HL-60 (cell line): ENCODE data around the gene LRMDA.

Experiments used
- DNase-seq, 2 experiments: peaks; one replicate each; pipeline ENCODE4 v3.0.0-alpha.2; 2010 to 2020; ENCODE audit warnings: low read depth in 1 of 2, low spot score in 1 of 2
- H3K27ac ChIP-seq: fragments of 250-450 bp; sonication (Bioruptor Pico); replicated peaks from 2 replicates; pipeline ENCODE4 v1.5.1; 2020; ENCODE audit warnings: mild to moderate bottlenecking, moderate library complexity
- H3K27me3 ChIP-seq: fragments of 250-450 bp; sonication (Bioruptor Pico); 2 replicates; pipeline ENCODE4 v1.5.1; 2021; ENCODE audit warnings: mild to moderate bottlenecking, moderate library complexity; ENCODE audit not compliant: insufficient read depth, poor library complexity, severe bottlenecking
- H3K4me3 ChIP-seq: replicated peaks from 2 replicates; pipeline ENCODE4 v1.5.1; 2011; ENCODE audit warnings: mild to moderate bottlenecking, control low read depth, low read length; ENCODE audit not compliant: insufficient read depth
- GABPA ChIP-seq: IDR thresholded peaks from 2 replicates; pipeline ENCODE4 v1.6.1; 2012; ENCODE audit warnings: low read depth
- POLR2AphosphoS5 ChIP-seq: IDR thresholded peaks from 2 replicates; pipeline ENCODE4 v1.6.1; 2012; ENCODE audit warnings: low read depth
- SPI1 ChIP-seq: IDR thresholded peaks from 2 replicates; pipeline ENCODE4 v1.6.1; 2012; ENCODE audit warnings: low read depth, mild to moderate bottlenecking, borderline replicate concordance
- TF ChIP-seq, protein P1 (sequence below): IDR thresholded peaks from one replicate; pipeline ENCODE4 v1.5.1; 2011; ENCODE audit warnings: low read length, control low read depth, inconsistent platforms; ENCODE audit not compliant: insufficient read depth
- TF ChIP-seq, protein P2 (sequence below): IDR thresholded peaks from 2 replicates; pipeline ENCODE4 v1.6.1; 2012; ENCODE audit warnings: low read depth; ENCODE audit not compliant: insufficient replicate concordance

The LRMDA gene

DNA sequence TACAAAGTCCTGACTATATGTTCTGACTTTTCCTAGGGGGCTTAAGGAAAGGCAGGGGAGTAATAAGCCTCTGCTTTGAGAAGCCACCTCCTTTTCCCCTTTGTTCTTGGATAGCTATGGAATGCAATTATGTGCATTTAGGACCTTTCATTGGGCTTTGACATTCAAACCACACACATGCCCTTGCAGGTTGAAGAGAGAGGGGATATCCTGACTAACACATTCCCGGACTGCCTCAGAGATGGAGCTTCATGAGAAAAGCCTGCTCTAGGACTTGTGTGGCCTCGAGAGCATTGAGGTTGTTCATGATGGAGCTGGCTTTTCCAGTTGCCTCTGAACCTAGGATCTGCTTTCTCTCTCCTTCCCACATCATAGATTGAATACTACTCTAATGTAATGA lies 694.5 kb downstream of the LRMDA start:
- Histone ChIP-seq H3K27ac (no peak overlapping the region), H3K27me3 (no peaks in the 10 kb centered on the region), H3K4me3 (no peak overlapping the region)
- TF ChIP-seq POLR2AphosphoS5 (no peak), GABPA (no peak), SPI1 (no peak)
- TF ChIP-seq, protein P1, sequence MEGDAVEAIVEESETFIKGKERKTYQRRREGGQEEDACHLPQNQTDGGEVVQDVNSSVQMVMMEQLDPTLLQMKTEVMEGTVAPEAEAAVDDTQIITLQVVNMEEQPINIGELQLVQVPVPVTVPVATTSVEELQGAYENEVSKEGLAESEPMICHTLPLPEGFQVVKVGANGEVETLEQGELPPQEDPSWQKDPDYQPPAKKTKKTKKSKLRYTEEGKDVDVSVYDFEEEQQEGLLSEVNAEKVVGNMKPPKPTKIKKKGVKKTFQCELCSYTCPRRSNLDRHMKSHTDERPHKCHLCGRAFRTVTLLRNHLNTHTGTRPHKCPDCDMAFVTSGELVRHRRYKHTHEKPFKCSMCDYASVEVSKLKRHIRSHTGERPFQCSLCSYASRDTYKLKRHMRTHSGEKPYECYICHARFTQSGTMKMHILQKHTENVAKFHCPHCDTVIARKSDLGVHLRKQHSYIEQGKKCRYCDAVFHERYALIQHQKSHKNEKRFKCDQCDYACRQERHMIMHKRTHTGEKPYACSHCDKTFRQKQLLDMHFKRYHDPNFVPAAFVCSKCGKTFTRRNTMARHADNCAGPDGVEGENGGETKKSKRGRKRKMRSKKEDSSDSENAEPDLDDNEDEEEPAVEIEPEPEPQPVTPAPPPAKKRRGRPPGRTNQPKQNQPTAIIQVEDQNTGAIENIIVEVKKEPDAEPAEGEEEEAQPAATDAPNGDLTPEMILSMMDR = no peak
- TF ChIP-seq, protein P2, sequence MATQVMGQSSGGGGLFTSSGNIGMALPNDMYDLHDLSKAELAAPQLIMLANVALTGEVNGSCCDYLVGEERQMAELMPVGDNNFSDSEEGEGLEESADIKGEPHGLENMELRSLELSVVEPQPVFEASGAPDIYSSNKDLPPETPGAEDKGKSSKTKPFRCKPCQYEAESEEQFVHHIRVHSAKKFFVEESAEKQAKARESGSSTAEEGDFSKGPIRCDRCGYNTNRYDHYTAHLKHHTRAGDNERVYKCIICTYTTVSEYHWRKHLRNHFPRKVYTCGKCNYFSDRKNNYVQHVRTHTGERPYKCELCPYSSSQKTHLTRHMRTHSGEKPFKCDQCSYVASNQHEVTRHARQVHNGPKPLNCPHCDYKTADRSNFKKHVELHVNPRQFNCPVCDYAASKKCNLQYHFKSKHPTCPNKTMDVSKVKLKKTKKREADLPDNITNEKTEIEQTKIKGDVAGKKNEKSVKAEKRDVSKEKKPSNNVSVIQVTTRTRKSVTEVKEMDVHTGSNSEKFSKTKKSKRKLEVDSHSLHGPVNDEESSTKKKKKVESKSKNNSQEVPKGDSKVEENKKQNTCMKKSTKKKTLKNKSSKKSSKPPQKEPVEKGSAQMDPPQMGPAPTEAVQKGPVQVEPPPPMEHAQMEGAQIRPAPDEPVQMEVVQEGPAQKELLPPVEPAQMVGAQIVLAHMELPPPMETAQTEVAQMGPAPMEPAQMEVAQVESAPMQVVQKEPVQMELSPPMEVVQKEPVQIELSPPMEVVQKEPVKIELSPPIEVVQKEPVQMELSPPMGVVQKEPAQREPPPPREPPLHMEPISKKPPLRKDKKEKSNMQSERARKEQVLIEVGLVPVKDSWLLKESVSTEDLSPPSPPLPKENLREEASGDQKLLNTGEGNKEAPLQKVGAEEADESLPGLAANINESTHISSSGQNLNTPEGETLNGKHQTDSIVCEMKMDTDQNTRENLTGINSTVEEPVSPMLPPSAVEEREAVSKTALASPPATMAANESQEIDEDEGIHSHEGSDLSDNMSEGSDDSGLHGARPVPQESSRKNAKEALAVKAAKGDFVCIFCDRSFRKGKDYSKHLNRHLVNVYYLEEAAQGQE = no peak
- DNase-seq = no peak

DNA sequence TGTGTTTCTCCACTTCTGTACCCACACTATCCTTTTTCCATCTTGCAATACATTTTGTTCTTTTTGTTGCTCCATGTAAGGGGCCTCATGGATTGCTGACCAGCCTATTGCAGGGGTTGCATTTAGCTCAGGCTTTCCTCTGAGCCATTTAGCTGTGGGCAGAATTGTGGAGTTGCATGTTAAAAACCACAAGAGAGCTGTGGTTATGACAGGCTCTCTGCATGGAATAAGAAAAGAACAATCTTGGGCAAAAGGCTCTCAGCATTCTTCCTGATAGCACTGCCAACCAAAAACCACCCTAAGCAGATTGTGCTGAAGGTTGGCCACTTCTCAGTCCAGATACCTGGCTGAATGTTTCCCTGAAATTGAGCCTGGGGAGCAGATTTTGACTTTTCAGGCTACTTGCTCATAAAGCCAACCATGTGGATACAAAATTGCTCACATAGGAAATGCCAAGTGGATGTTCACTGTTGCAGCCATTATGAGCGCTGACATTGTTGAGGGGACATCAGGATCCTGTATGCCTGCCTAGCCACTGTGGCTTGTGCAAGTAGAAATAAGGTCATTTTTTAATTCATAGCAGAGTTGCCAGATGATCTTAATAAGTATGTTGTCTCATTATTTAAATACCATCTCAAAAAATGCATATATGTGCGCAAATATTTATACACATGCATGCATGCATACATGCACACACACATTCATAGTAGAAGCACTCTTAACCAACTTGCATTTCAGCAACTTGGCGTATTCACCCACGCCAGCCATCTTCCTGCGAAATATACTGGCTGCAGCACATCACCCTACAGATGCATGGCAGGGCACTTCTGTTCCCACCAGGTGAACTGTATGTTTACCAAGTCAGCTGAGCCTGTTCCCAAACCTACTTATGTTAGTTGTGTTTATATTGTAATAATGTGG lies 695.4 kb downstream of the LRMDA start:
- Histone ChIP-seq H3K27ac (0 out of 2 replicates have a peak overlapping the region, but pooled peaks have one; percentile 22), H3K27me3 (no peaks in the 10 kb centered on the region), H3K4me3 (no peak overlapping the region)
- peak in 1 of 2 experiments; percentile 79 for DNase-seq
- TF ChIP-seq, protein P1 = no peak
- TF ChIP-seq, protein P2 = no peak
- no peak for TF ChIP-seq SPI1
- no peak for TF ChIP-seq POLR2AphosphoS5
- TF ChIP-seq GABPA = no peak

DNA sequence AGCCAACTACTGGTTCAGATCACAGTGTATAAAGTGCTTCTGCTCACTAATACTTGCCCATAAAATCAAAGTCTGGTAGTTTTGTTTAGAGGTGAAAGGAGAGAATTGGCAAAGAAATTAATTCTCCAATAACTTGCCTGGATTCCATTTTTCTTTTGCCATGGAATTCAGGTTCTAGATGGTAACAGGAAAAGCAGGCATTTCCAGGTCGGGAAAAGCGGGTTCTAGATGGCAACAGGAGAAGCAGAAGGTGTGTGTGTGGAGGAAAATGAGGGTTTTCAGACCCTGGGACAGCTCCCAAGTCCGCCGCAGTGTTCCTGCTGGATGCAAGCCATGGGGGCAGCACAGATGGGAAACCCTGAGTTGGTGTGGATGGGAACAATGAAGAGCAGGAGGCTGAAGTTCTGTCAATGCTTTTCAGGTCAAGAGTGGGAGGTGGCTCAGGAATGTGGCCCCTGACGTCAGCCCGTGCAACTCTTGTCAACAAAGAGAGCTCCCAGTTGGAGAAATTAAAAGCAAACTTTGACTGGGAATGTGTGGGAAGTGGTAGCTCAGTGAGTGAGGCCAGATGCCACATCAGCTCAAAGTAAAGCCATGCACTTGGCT lies 696.7 kb downstream of the LRMDA start:
- no peak for DNase-seq
- H3K4me3 ChIP-seq = no peak overlapping the region
- H3K27ac ChIP-seq = no peak overlapping the region
- TF ChIP-seq POLR2AphosphoS5 (no peak), SPI1 (no peak), GABPA (no peak)
- TF ChIP-seq, protein P2 = no peak
- TF ChIP-seq, protein P1 = no peak
- no peaks in the 10 kb centered on the region for H3K27me3 ChIP-seq
